WTC11 (cell line): ENCODE results near the gene DDAH2.

Experiments used
- ARID4B ChIP-seq: sonication (generic); formaldehyde crosslinking; IDR thresholded peaks from 2 replicates; pipeline ENCODE4 v1.8.0; 2023; ENCODE audit warnings: missing genetic modification reagents, mild to moderate bottlenecking, borderline replicate concordance
- CDX4 ChIP-seq: fragments of 250-450 bp; sonication (Bioruptor Pico); IDR thresholded peaks from 2 replicates; pipeline ENCODE4 v1.9.0; 2021; ENCODE audit warnings: moderate library complexity, mild to moderate bottlenecking, inconsistent platforms, borderline replicate concordance
- CTCF ChIP-seq: fragments of 200-600 bp; IDR thresholded peaks from 2 replicates; pipeline ENCODE4 v1.8.0; 2022; ENCODE audit warnings: antibody characterized with exemption
- E2F4 ChIP-seq: sonication (generic); formaldehyde crosslinking; IDR thresholded peaks from 2 replicates; pipeline ENCODE4 v1.8.1; 2022; ENCODE audit warnings: low read depth, mild to moderate bottlenecking, moderate library complexity, missing genetic modification reagents, borderline replicate concordance
- ELF4 ChIP-seq: sonication (generic); formaldehyde crosslinking; IDR thresholded peaks from 2 replicates; pipeline ENCODE4 v1.8.1; 2022; ENCODE audit warnings: low read depth, mild to moderate bottlenecking, moderate library complexity, missing genetic modification reagents
- GABPB1 ChIP-seq: sonication (generic); formaldehyde crosslinking; IDR thresholded peaks from 2 replicates; pipeline ENCODE4 v1.8.1; 2023; ENCODE audit warnings: mild to moderate bottlenecking, missing genetic modification reagents
- MAX ChIP-seq: sonication (generic); formaldehyde crosslinking; IDR thresholded peaks from 2 replicates; pipeline ENCODE4 v1.8.0; 2022; ENCODE audit warnings: mild to moderate bottlenecking, missing genetic modification reagents
- NFATC4 ChIP-seq: fragments of 250-450 bp; sonication (Bioruptor Pico); IDR thresholded peaks from 2 replicates; pipeline ENCODE4 v1.9.0; 2021; ENCODE audit warnings: mild to moderate bottlenecking
- NFE2L1 ChIP-seq: sonication (generic); formaldehyde crosslinking; IDR thresholded peaks from 2 replicates; pipeline ENCODE4 v1.8.1; 2023; ENCODE audit warnings: missing genetic modification reagents
- PRDM15 ChIP-seq: sonication (generic); formaldehyde crosslinking; IDR thresholded peaks from 2 replicates; pipeline ENCODE4 v1.8.0; 2022; ENCODE audit warnings: missing genetic modification reagents
- RELA ChIP-seq: sonication (generic); formaldehyde crosslinking; IDR thresholded peaks from 2 replicates; pipeline ENCODE4 v1.8.1; 2022; ENCODE audit warnings: missing genetic modification reagents, mild to moderate bottlenecking, borderline replicate concordance
- TCF7 ChIP-seq: sonication (generic); formaldehyde crosslinking; IDR thresholded peaks from 2 replicates; pipeline ENCODE4 v1.8.0; 2022; ENCODE audit warnings: mild to moderate bottlenecking, low read depth, missing genetic modification reagents, moderate library complexity

GRCh38 chr6:31691078-31691463, 38.0 kb downstream of the DDAH2 start:
- TF ChIP-seq CTCF (no peak), ELF4 (CRISPR knock-in tag) (no peak), TCF7 (no peak), NFATC4 (no peak), ARID4B (CRISPR knock-in tag) (no peak), NFE2L1 (no peak), PRDM15 (CRISPR knock-in tag) (no peak), MAX (CRISPR knock-in tag) (no peak), GABPB1 (CRISPR knock-in tag) (no peak), RELA (CRISPR knock-in tag) (no peak), E2F4 (CRISPR knock-in tag) (no peak), CDX4 (CRISPR knock-in tag) (no peak)
